ENCODE results near the gene MRO.

GRCh38 chr18:50813353-50813752, 6.5 kb downstream of the MRO start:
- no peak for TF ChIP-seq CTCF (IDR thresholded peaks at IDR 0.05)
- TF ChIP-seq POLR2A (IDR thresholded peaks at IDR 0.05): no peak
